Stimulated activated CD4-positive, alpha-beta T cell treated with anti-CD3 and anti-CD28 coated beads, Interleukin-4, amount 100 ng/mL, for 24 hours (primary cell): ENCODE measurements around the gene TAOK2.
"Not testable (repeated sequence)": the region's sequence is repeated elsewhere in the genome, so short reads cannot be mapped to it uniquely, and the experiment has no call there.

ENCODE experiments used
- DNase-seq: peaks from one replicate; pipeline ENCODE4 v3.0.0-alpha.2; 2020

TAOK2 gene

DNA sequence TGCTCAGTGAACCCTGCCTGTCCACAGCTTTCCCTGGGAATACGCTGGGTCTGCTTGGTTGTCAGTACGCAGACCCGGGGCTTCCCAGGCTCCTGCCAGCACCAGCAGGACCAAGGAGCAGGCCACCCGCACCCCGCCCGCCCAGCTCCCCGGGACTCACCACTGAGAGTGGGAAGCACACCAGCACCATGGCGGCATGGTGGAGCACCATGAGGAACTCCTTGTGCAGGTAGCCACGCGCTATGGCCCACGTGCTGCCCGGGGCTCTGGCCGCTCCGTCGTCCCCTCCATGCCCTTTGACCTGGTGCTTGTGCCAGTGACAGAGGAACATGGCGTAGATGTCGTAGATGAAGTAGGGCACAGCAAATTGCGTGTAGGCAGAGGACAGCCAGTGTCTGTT, 52.8 kb downstream of the TAOK2 start:
- DNase-seq: no peak

GRCh38 chr16:30027588-30028437, 54.1 kb downstream of the TAOK2 start:
- DNase-seq: no peak

- no peak for DNase-seq
Observed at GRCh38 chr16:30028438-30029076, 54.9 kb downstream of the TAOK2 start.

- no peak for DNase-seq
Observed at GRCh38 chr16:30030011-30030685, 56.5 kb downstream of the TAOK2 start.

GRCh38 chr16:30030841-30031413, 57.3 kb downstream of the TAOK2 start, which contains the start of gene TLCD3B:
Gene TLCD3B, minus strand, starts transcription at chr16:30031271. Its CDS starts 744 bp downstream, at chr16:30030527.
- no peak for DNase-seq

DNA sequence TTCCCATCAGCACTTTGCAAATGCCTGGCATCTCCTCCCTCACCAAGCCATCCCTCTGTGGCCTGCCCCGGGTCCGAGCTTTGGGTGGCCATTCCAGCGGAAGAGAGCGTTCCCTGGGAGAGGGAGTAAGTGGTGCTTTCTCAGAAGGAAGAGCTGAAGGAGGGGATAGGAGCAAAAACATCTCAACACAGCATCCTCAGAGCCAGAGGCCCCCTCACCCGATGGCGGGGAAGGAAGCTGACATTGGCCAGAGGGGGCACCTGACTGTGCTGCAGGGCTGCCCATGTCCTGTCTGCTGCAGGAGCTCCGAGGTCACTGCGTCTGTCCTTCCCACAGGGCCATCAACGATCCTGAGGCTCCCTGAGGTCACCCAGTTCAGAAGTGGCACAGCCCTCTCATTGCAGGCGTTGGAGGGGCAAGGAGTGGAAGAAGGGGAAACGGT, 57.8 kb downstream of the TAOK2 start:
- DNase-seq: no peak

DNA sequence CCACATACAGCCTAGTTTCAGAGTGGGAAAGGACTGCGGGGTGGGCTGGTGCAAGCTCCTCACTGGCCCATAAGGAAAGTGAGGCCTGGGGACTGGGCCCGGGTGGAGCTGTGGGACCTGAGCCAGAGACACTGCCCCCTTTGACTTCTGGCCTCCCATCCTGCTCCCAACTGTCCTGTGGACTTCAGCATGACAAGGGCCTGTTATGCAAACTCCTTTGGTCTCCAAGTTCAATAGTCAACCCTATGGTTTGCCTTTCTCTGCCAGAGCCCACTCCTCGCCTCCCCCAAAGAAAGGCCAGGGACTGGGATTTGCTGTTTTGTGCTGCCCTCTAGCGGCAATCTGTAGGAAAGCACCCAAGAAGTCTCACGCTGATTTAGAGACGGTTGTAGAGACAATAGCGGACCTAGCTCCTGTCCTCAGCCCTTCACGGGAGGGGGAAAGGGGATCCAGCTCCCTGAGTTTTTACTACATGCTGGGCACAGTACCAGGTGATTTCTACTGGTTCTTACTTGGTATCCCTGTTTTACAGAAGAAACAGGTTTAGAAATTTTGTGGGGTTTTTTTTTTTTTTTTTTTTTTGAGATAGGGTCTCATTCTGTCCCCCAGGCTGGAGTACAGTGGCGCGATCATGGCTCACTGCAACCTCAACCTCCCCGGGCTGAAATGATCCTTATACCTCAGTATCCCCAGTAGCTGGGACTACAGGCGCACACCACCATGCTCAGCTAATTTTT, 58.6 kb downstream of the TAOK2 start:
- DNase-seq: peak; percentile 76

DNA sequence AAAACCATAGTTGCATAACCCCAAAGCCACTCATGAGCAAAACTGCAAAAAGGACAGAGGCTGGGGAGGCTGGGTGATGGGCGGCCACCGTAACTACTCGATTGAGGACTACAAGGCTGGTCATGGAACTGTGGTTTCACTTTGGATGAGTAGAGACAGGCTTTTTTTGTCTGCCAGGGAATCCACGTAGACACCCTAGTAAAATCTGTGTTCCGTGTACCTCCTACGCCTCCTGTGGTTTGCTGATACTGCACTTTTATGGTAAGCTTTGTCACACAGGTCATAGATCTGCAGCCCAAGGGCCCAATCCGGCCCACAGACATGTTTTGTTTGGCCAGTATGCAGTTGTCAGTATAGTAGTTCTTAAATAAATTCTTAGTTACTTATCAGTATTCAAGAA, 59.6 kb downstream of the TAOK2 start:
- DNase-seq: peak; percentile 35

GRCh38 chr16:30040221-30040620, 66.6 kb downstream of the TAOK2 start:
- no peak for DNase-seq

GRCh38 chr16:30040690-30041089, 67.0 kb downstream of the TAOK2 start:
- not testable (repeated sequence) for DNase-seq

DNA sequence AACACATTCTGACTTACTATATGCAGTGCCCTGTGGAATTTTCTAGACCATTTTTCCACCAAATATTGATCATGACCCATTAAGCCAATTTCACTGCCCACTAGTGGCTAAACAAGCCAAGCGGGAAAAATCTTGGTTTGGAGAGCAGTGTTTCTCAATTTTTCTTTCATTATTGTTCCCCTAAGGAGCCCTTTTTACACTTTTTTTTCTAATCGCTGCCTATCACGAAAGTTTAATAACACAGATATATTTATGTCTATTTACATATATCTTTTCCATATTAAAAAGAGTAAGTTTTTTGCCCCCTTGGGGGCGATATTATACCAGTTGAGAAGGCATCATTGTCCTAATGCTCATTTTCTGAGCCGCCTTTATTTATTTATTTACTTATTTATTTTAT, 68.2 kb downstream of the TAOK2 start:
- no peak for DNase-seq
